Stomach (tissue), 4 donors: ENCODE measurements around the gene C16orf95.

ENCODE experiments used
- CTCF ChIP-seq, 7 experiments: fragments of 450-650 bp in 4 of 7; fragments of 200-600 bp in 3 of 7; sonication (generic) in 3 of 7; IDR thresholded peaks; one replicate each; pipeline ENCODE4 v1.5.1; 2016 to 2019; ENCODE audit warnings: antibody characterized with exemption in 7 of 7, control low read depth in 2 of 7, mild to moderate bottlenecking in 1 of 7
- POLR2A ChIP-seq, 4 donors: fragments of 450-650 bp; IDR thresholded peaks; one replicate each; pipeline ENCODE4 v1.6.1; 2016; ENCODE audit warnings: antibody characterized with exemption in 4 of 4, control low read depth in 2 of 4, mild to moderate bottlenecking in 1 of 4, moderate library complexity in 1 of 4
- POLR2AphosphoS5 ChIP-seq, 3 donors: sonication (generic); formaldehyde crosslinking; IDR thresholded peaks; one replicate each; pipeline ENCODE4 v1.6.1; 2016; ENCODE audit warnings: antibody characterized with exemption in 3 of 3

DNA sequence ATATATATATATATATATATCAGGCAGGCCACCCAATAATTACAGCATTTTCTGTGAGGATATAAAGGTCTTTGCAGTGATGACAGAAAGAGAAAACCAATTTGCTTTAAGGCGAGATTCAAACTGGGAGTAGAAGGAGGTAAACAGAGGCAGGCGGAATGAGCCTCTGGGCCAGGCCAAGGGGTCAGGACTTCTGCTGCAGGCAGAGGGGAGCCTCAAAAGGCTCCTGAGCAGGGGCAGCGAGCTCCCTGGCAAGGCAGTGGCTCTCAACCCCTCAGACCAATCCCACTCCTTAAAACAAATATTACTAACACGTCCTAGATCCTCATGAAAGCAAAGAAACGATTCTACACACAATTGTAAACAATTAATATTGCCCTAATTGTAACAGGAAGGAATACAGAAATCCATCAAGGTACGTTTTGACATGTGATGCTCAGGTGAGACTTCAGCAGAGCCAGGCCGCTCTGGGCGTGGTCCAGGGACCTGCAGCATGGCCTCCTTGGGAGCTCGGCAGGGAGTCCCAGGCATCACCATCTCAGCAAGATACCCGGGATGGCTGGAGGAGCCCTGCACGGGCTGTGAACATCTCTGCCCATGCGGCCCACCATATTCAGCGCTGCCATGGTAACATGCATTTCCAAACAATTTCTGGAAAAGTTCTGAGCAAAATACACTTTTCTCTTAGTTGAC lies 48.0 kb upstream of the C16orf95 start:
- TF ChIP-seq POLR2A (IDR thresholded peaks at IDR 0.05) = no peak
- no peak for TF ChIP-seq CTCF (IDR thresholded peaks at IDR 0.05)
- no peak for TF ChIP-seq POLR2AphosphoS5 (IDR thresholded peaks at IDR 0.05)
